WTC11 (cell line): ENCODE measurements around the gene ARF5. TPM values are rescaled to one million over a fixed set of nuclear protein-coding genes. Genes with fewer than 3 reads are reported as not detected.

Source experiments
- ATAC-seq: fragments of 200-7000 bp; cut with Tn5 transposase; 2 replicates; pipeline ENCODE4 v1.10.0; 2021; ENCODE audit warnings: mild to moderate bottlenecking, moderate library complexity
- CTCF ChIA-PET: fragments of 300-600 bp; sonication (Branson Sonifier 250); formaldehyde crosslinking; loops from one replicate; lab custom pipeline; 2021; ENCODE audit warnings: antibody characterized with exemption; lab: Charles Lee
- POLR2A ChIA-PET: fragments of 350-600 bp; sonication (Branson Sonifier 250); formaldehyde crosslinking; loops from one replicate; lab custom pipeline; 2021; ENCODE audit warnings: antibody characterized with exemption; lab: Charles Lee
- DNase-seq: peaks from one replicate; pipeline ENCODE4 v3.0.0; 2021; ENCODE audit warnings: low spot score
- H3K27ac Mint-ChIP-seq: 2 replicates; pipeline ENCODE4 v1.8.0; 2021; ENCODE audit warnings: mixed read lengths
- H3K27me3 Mint-ChIP-seq: 2 replicates; pipeline ENCODE4 v1.8.0; 2021; ENCODE audit warnings: low read depth, mild to moderate bottlenecking, moderate library complexity, mixed read lengths
- H3K36me3 Mint-ChIP-seq: 2 replicates; pipeline ENCODE4 v1.8.0; 2021; ENCODE audit warnings: mixed read lengths
- H3K4me1 Mint-ChIP-seq: 2 replicates; pipeline ENCODE4 v1.8.0; 2022; ENCODE audit warnings: mixed read lengths
- H3K4me3 Mint-ChIP-seq: 2 replicates; pipeline ENCODE4 v1.8.0; 2021; ENCODE audit warnings: mild to moderate bottlenecking, moderate library complexity, mixed read lengths
- H3K9me3 Mint-ChIP-seq: 2 replicates; pipeline ENCODE4 v1.8.0; 2021; ENCODE audit warnings: mixed read lengths
- ATF2 ChIP-seq: sonication (generic); formaldehyde crosslinking; IDR thresholded peaks from 2 replicates; pipeline ENCODE4 v1.8.1; 2022; ENCODE audit warnings: low read depth, missing genetic modification reagents, borderline replicate concordance
- ATF6 ChIP-seq: sonication (generic); formaldehyde crosslinking; IDR thresholded peaks from 2 replicates; pipeline ENCODE4 v1.8.1; 2023; ENCODE audit warnings: mild to moderate bottlenecking, missing genetic modification reagents
- E2F1 ChIP-seq: sonication (generic); formaldehyde crosslinking; IDR thresholded peaks from 2 replicates; pipeline ENCODE4 v1.8.0; 2022; ENCODE audit warnings: mild to moderate bottlenecking, missing genetic modification reagents
- FOXP4 ChIP-seq: sonication (generic); formaldehyde crosslinking; IDR thresholded peaks from 2 replicates; pipeline ENCODE4 v1.8.0; 2022; ENCODE audit warnings: mild to moderate bottlenecking, missing genetic modification reagents
- GABPB1 ChIP-seq: sonication (generic); formaldehyde crosslinking; IDR thresholded peaks from 2 replicates; pipeline ENCODE4 v1.8.1; 2023; ENCODE audit warnings: mild to moderate bottlenecking, missing genetic modification reagents
- IRF2 ChIP-seq: sonication (generic); formaldehyde crosslinking; IDR thresholded peaks from 2 replicates; pipeline ENCODE4 v1.8.0; 2022; ENCODE audit warnings: low read depth, missing genetic modification reagents, borderline replicate concordance
- KAT7 ChIP-seq: sonication (generic); formaldehyde crosslinking; IDR thresholded peaks from 2 replicates; pipeline ENCODE4 v1.8.1; 2023; ENCODE audit warnings: missing genetic modification reagents, mild to moderate bottlenecking, borderline replicate concordance
- MAX ChIP-seq: sonication (generic); formaldehyde crosslinking; IDR thresholded peaks from 2 replicates; pipeline ENCODE4 v1.8.0; 2022; ENCODE audit warnings: mild to moderate bottlenecking, missing genetic modification reagents
- NR2C2 ChIP-seq: sonication (generic); formaldehyde crosslinking; IDR thresholded peaks from 2 replicates; pipeline ENCODE4 v1.8.0; 2022; ENCODE audit warnings: mild to moderate bottlenecking, missing genetic modification reagents
- NR3C1 ChIP-seq: sonication (generic); formaldehyde crosslinking; conservative IDR thresholded peaks from 2 replicates; pipeline ENCODE4 v1.8.1; 2023; ENCODE audit warnings: low read depth, mild to moderate bottlenecking, missing genetic modification reagents
- PREB ChIP-seq: sonication (generic); formaldehyde crosslinking; IDR thresholded peaks from 2 replicates; pipeline ENCODE4 v1.8.1; 2022; ENCODE audit warnings: mild to moderate bottlenecking, missing genetic modification reagents, moderate library complexity, borderline replicate concordance
- SMAD3 ChIP-seq: sonication (generic); formaldehyde crosslinking; IDR thresholded peaks from 2 replicates; pipeline ENCODE4 v1.8.0; 2022; ENCODE audit warnings: missing genetic modification reagents, mild to moderate bottlenecking, borderline replicate concordance
- SP1 ChIP-seq: sonication (generic); formaldehyde crosslinking; conservative IDR thresholded peaks from 2 replicates; pipeline ENCODE4 v1.8.1; 2022; ENCODE audit warnings: missing genetic modification reagents
- STAT6 ChIP-seq: sonication (generic); formaldehyde crosslinking; conservative IDR thresholded peaks from 2 replicates; pipeline ENCODE4 v1.8.1; 2023; ENCODE audit warnings: mild to moderate bottlenecking, low read depth, missing genetic modification reagents, moderate library complexity
- TCF7 ChIP-seq: sonication (generic); formaldehyde crosslinking; IDR thresholded peaks from 2 replicates; pipeline ENCODE4 v1.8.0; 2022; ENCODE audit warnings: mild to moderate bottlenecking, low read depth, missing genetic modification reagents, moderate library complexity
- TP53 ChIP-seq: sonication (generic); formaldehyde crosslinking; IDR thresholded peaks from 2 replicates; pipeline ENCODE4 v1.8.1; 2023; ENCODE audit warnings: mild to moderate bottlenecking, missing genetic modification reagents
- ZNF317 ChIP-seq: sonication (generic); formaldehyde crosslinking; IDR thresholded peaks from 2 replicates; pipeline ENCODE4 v1.8.1; 2023; ENCODE audit warnings: low read depth, mild to moderate bottlenecking, moderate library complexity, missing genetic modification reagents, borderline replicate concordance
- ZNF423 ChIP-seq: fragments of 250-450 bp; sonication (Bioruptor Pico); IDR thresholded peaks from 2 replicates; pipeline ENCODE4 v2.1.2; 2022; ENCODE audit warnings: mild to moderate bottlenecking, moderate library complexity
- ZNF512 ChIP-seq: sonication (generic); formaldehyde crosslinking; IDR thresholded peaks from 2 replicates; pipeline ENCODE4 v1.8.1; 2022; ENCODE audit warnings: missing genetic modification reagents, borderline replicate concordance
- ZSCAN18 ChIP-seq: fragments of 250-450 bp; sonication (Bioruptor Pico); IDR thresholded peaks from 2 replicates; pipeline ENCODE4 v2.1.2; 2022; ENCODE audit warnings: mild to moderate bottlenecking, moderate library complexity
- total RNA-seq: library from RNA; stranded (reverse); gene quantifications from 3 replicates; pipeline ENCODE4 v1.2.3, GENCODE V29; 2021

ARF5 gene
- total RNA-seq, 1 experiment from 2014 or later: 167 TPM

GRCh38 chr7:127591189-127591588 is 3.0 kb downstream of the ARF5 start:
- ChIA-PET POLR2A (no interaction called here), CTCF (no interaction called here)
- TF ChIP-seq IRF2 (CRISPR knock-in tag): no peak
- no peak for TF ChIP-seq ZNF423 (CRISPR knock-in tag)
- no peak for TF ChIP-seq GABPB1
- no peak for TF ChIP-seq TP53 (CRISPR knock-in tag)
- TF ChIP-seq ZNF317 (CRISPR knock-in tag): no peak
- TF ChIP-seq ATF2: no peak
- TF ChIP-seq ZNF512 (CRISPR knock-in tag): no peak
- no peak for TF ChIP-seq E2F1 (CRISPR knock-in tag)
- TF ChIP-seq ATF6 (CRISPR knock-in tag): no peak
- no peak for TF ChIP-seq NR3C1
- no peak for TF ChIP-seq TCF7 (CRISPR knock-in tag)
- no peak for TF ChIP-seq STAT6 (CRISPR knock-in tag)
- Mint-ChIP-seq H3K27ac (no peak overlapping the region), H3K27me3 (peaks cover 25% of the 10 kb centered on the region), H3K36me3 (peaks cover 23% of the 10 kb centered on the region), H3K9me3 (no peaks in the 10 kb centered on the region), H3K4me1 (peaks cover 13% of the 10 kb centered on the region), H3K4me3 (no peak overlapping the region)
- ATAC-seq (no peak), DNase-seq (no peak)

GRCh38 chr7:127591591-127591990 is 3.4 kb downstream of the ARF5 start:
- no peak for DNase-seq
- Mint-ChIP-seq H3K4me3 (no peak overlapping the region), H3K27me3 (peaks cover 21% of the 10 kb centered on the region), H3K36me3 (peaks cover 23% of the 10 kb centered on the region), H3K4me1 (peaks cover 12% of the 10 kb centered on the region), H3K27ac (no peak overlapping the region), H3K9me3 (no peaks in the 10 kb centered on the region)
- ATAC-seq: no peak
- ChIA-PET CTCF (no interaction called here), POLR2A (no interaction called here)
- TF ChIP-seq SMAD3 (CRISPR knock-in tag) (no peak), FOXP4 (no peak), NR2C2 (CRISPR knock-in tag) (no peak), MAX (CRISPR knock-in tag) (no peak), IRF2 (CRISPR knock-in tag) (no peak), KAT7 (CRISPR knock-in tag) (no peak), SP1 (CRISPR knock-in tag) (no peak), ZSCAN18 (CRISPR knock-in tag) (no peak), PREB (CRISPR knock-in tag) (no peak)
